K562 (cell line): ENCODE data around the gene GCK. TPM values are rescaled to one million over a fixed set of nuclear protein-coding genes. Genes with fewer than 3 reads are reported as not detected.

Experiments
- ARHGAP35 ChIP-seq: fragments of 450-650 bp; IDR thresholded peaks from 2 replicates; pipeline ENCODE4 v1.6.1; 2018; ENCODE audit not compliant: partially characterized antibody
- ARID3B ChIP-seq: fragments of 250-450 bp; sonication (Bioruptor Pico); IDR thresholded peaks from 2 replicates; pipeline ENCODE4 v1.4.0; 2020; ENCODE audit warnings: borderline replicate concordance
- ATF1 ChIP-seq, 2 experiments: fragments of 450-650 bp in 1 of 2; IDR thresholded peaks; 2 replicates each; pipeline ENCODE4 v1.6.1; 2016; ENCODE audit warnings: missing compliant biosample characterization in 1 of 2, missing genetic modification characterization in 1 of 2
- CREB3 ChIP-seq: fragments of 450-650 bp; conservative IDR thresholded peaks from 2 replicates; pipeline ENCODE4 v1.6.1; 2016; ENCODE audit warnings: missing genetic modification characterization, low read depth, mild to moderate bottlenecking, missing compliant biosample characterization, moderate library complexity
- GMEB1 ChIP-seq: fragments of 250-450 bp; sonication (Bioruptor Pico); IDR thresholded peaks from 2 replicates; pipeline ENCODE4 v1.4.0; 2020; ENCODE audit warnings: mild to moderate bottlenecking
- HBP1 ChIP-seq: fragments of 450-650 bp; formaldehyde crosslinking; IDR thresholded peaks from 2 replicates; pipeline ENCODE4 v1.4.0; 2022; ENCODE audit warnings: missing genetic modification characterization
- HDAC3 ChIP-seq: fragments of 450-650 bp; IDR thresholded peaks from 2 replicates; pipeline ENCODE4 v1.6.1; 2018; ENCODE audit warnings: borderline replicate concordance, mild to moderate bottlenecking, moderate library complexity; ENCODE audit not compliant: partially characterized antibody
- KDM2B ChIP-seq: fragments of 250-450 bp; sonication (Bioruptor Pico); IDR thresholded peaks from 2 replicates; pipeline ENCODE4 v1.8.0; 2021; ENCODE audit warnings: mild to moderate bottlenecking, moderate library complexity
- MLLT1 ChIP-seq, 2 experiments: fragments of 450-650 bp; IDR thresholded peaks; 2 replicates each; pipeline ENCODE4 v1.6.1; 2016
- NFYB ChIP-seq: IDR thresholded peaks from 2 replicates; pipeline ENCODE4 v1.6.1; 2011; ENCODE audit warnings: mild to moderate bottlenecking, moderate library complexity; ENCODE audit not compliant: insufficient read length; ENCODE audit errors: extremely low read depth
- POLR2AphosphoS2 ChIP-seq: IDR thresholded peaks from 2 replicates; pipeline ENCODE4 v1.6.1; 2012; ENCODE audit warnings: low read length, improper control_type of control experiment
- SAP30 ChIP-seq: fragments of 200-600 bp; sonication (generic); IDR thresholded peaks from 2 replicates; pipeline ENCODE4 v1.6.1; 2012; ENCODE audit warnings: borderline replicate concordance, low read depth, mild to moderate bottlenecking, moderate library complexity, low read length, control low read depth, inconsistent platforms; ENCODE audit not compliant: insufficient read depth, poor library complexity, severe bottlenecking
- SMAD4 ChIP-seq: fragments of 250-450 bp; sonication (Bioruptor Pico); conservative IDR thresholded peaks from 2 replicates; pipeline ENCODE4 v1.8.0; 2021; ENCODE audit warnings: inconsistent platforms, mild to moderate bottlenecking, moderate library complexity
- SP1 ChIP-seq: sonication (generic); formaldehyde crosslinking; IDR thresholded peaks from 2 replicates; pipeline ENCODE4 v1.8.1; 2022; ENCODE audit warnings: mild to moderate bottlenecking, missing genetic modification reagents
- ZNF263 ChIP-seq: sonication (generic); formaldehyde crosslinking; IDR thresholded peaks from 2 replicates; pipeline ENCODE4 v1.8.0; 2022; ENCODE audit warnings: mild to moderate bottlenecking, missing genetic modification reagents, borderline replicate concordance
- polyA plus RNA-seq, 8 experiments: library from polyadenylated mRNA; depleted of rRNA in 4 of 8; stranded (reverse) in 5 of 8; unstranded in 3 of 8; fragments of >200 nt; fragmentation: Nextera tagmentation in 2 of 8; fragmentation: Illumina TruSeq in 1 of 8; extraction: Ambion mirVana in 2 of 8; extraction: Trizol in 1 of 8; gene quantifications; 2 replicates each; pipeline versions ENCODE4 v1.2.1 to v1.2.3, GENCODE V29; 2011 to 2014; ENCODE audit warnings: inconsistent platforms in 1 of 8, missing spikeins in 1 of 8
- total RNA-seq, 7 experiments: library from RNA; depleted of rRNA in 6 of 7; stranded (reverse); fragments of >200 nt in 6 of 7; fragmentation: Illumina TruSeq in 2 of 7; extraction: Trizol in 2 of 7; gene quantifications; 2 replicates each; pipeline versions ENCODE4 v1.2.1 to v1.2.3, GENCODE V29; 2011 to 2021; ENCODE audit warnings: low replicate concordance in 1 of 7

Gene GCK
- total and polyA plus RNA-seq, 9 of the 15 experiments (the other 6 are each of a cell fraction or from before 2014, with no cell fraction given), result 0.11 to 0.55 (median 0.16) TPM; not detected in 3

DNA sequence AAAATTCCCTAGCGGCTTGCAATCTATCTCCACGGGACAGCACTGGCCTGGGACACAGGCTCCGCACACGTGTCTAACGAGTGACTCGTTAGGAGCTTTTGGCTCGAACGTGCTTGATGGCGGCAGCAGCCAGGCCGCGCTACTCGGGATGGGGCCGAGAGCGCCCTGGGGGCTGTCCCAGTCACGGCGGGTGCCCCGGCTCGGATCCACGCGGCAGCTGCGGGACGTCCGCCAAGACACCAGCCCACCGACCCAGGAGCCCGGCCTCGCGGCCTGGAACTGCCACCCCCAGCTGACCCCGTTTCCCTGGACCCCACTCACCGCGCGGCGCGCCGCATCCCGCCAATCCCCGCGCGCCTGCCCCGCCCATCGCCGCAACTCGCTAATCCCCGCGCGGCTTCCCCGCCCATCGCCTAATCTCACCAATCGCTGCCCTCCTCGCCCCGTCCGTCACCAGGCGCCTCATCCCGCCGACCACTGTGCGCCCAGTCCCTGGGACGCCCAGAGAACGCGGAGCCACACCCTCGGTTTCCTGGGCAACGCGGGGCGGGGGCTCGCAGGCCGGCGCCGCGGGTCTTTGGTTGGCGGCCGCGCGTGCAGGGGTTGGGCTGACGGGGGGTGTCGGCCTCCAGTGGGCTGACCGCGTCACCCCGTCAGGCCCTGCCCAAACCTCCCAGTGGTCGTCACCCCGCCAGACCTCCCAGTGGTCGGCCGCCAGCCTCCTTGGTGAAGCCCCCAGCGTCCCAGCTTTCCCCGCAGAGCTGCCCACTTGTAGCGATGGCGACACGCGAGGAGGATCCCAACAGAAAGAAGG, 65.8 kb downstream of the GCK start, which contains the start of gene POLD2 (continued):
- TF ChIP-seq GMEB1 (CRISPR knock-in tag) (no peak), SAP30 (peak; percentile 84), SP1 (CRISPR knock-in tag) (peak; percentile 98), KDM2B (CRISPR knock-in tag) (peak; percentile 8; the same call in 1 of the 2 replicates), ARID3B (0 out of 2 replicates have a peak, but pooled peaks have one; percentile 29), HDAC3 (no peak), ZNF263 (CRISPR knock-in tag) (peak; percentile 12; the same call in 1 of the 2 replicates), SMAD4 (CRISPR knock-in tag) (peak; percentile 52; the same call in 1 of the 2 replicates), POLR2AphosphoS2 (no peak), CREB3 (tag) (no peak), NFYB (peak; percentile 54), ATF1 (CRISPR knock-in tag; IDR thresholded peaks at IDR 0.05) (peak; percentile 56), ATF1 (tag; IDR thresholded peaks at IDR 0.05) (peak; percentile 92), HBP1 (CRISPR knock-in tag) (no peak), MLLT1 (IDR thresholded peaks at IDR 0.05) (no peak), ARHGAP35 (no peak)
